Middle frontal gyrus (tissue), 1 donor: ENCODE results near the gene ABHD16A.

ENCODE experiments used
- DNase-seq: peaks from one replicate; pipeline ENCODE4 v3.0.0-alpha.2; 2015; ENCODE audit warnings: low spot score; ENCODE audit errors: extremely low spot score

The ABHD16A gene

GRCh38 chr6:31690231-31691077 is 12.7 kb downstream of the ABHD16A start:
- DNase-seq: no peak

- DNase-seq: no peak
Measured at GRCh38 chr6:31689249-31690110, 13.6 kb downstream of the ABHD16A start.

GRCh38 chr6:31687860-31688693 is 15.0 kb downstream of the ABHD16A start:
- DNase-seq: no peak

- no peak for DNase-seq
Measured at GRCh38 chr6:31687321-31687720, 15.8 kb downstream of the ABHD16A start.

GRCh38 chr6:31686483-31686882 is 16.6 kb downstream of the ABHD16A start:
- DNase-seq: no peak

GRCh38 chr6:31683591-31683990 is 19.5 kb downstream of the ABHD16A start:
- no peak for DNase-seq

- no peak for DNase-seq
Measured at GRCh38 chr6:31681135-31681671, 21.9 kb downstream of the ABHD16A start.

- DNase-seq: peak; percentile 63
Measured at GRCh38 chr6:31680226-31681134, 22.6 kb downstream of the ABHD16A start, which contains the start of gene LY6G5C. Gene LY6G5C (minus strand): TSS chr6:31681067. CDS start chr6:31680373, 694 bp downstream.

- no peak for DNase-seq
Measured at GRCh38 chr6:31677955-31678354, 25.2 kb downstream of the ABHD16A start.

GRCh38 chr6:31676904-31677303 is 26.2 kb downstream of the ABHD16A start:
- DNase-seq: no peak

- no peak for DNase-seq
Measured at GRCh38 chr6:31676322-31676903, 26.7 kb downstream of the ABHD16A start.

- no peak for DNase-seq
Measured at GRCh38 chr6:31669676-31670075, 33.4 kb downstream of the ABHD16A start, which contains the start of gene LY6G5B. Gene LY6G5B (plus strand): TSS chr6:31669976. CDS start chr6:31670951, 975 bp downstream.

- no peak for DNase-seq
Measured at GRCh38 chr6:31666337-31666965, 36.7 kb downstream of the ABHD16A start.

GRCh38 chr6:31665501-31666336 is 37.4 kb downstream of the ABHD16A start, which contains the start of gene CSNK2B:
Gene CSNK2B (plus strand): TSS chr6:31666080. CDS start chr6:31666832, 752 bp downstream.
- DNase-seq: peak; percentile 99

GRCh38 chr6:31664790-31665500 is 38.2 kb downstream of the ABHD16A start, which contains the start of gene GPANK1:
Gene GPANK1 (minus strand): TSS chr6:31664997. CDS start chr6:31664478, 519 bp downstream.
- peak; percentile 93 for DNase-seq

- DNase-seq: no peak
Measured at GRCh38 chr6:31663961-31664789, 38.9 kb downstream of the ABHD16A start.
